Panc1 (cell line): ENCODE data around the gene PPHLN1. TPM values are rescaled to one million over a fixed set of nuclear protein-coding genes. Genes with fewer than 3 reads are reported as not detected.

Experiments used
- ATAC-seq: fragments of 200-7000 bp; cut with Tn5 transposase; 2 replicates; pipeline ENCODE4 v1.9.1; 2020; ENCODE audit warnings: mild to moderate bottlenecking, moderate library complexity
- BruUV-seq: library from RNA; stranded (reverse); fragments of 400-500 nt; replicated peaks from 2 replicates; lab custom pipeline; 2021; lab: Mats Ljungman, UMichigan
- CTCF ChIA-PET: fragments of 300-600 bp; sonication (Branson Sonifier 250); formaldehyde crosslinking; loops from one replicate; lab custom pipeline; 2022; ENCODE audit warnings: antibody characterized with exemption; lab: Charles Lee
- POLR2A ChIA-PET: fragments of 300-600 bp; sonication (Branson Sonifier 250); formaldehyde crosslinking; loops from one replicate; lab custom pipeline; 2022; ENCODE audit warnings: antibody characterized with exemption; lab: Charles Lee
- DNase-seq: peaks from one replicate; pipeline ENCODE4 v3.0.0-alpha.2; 2010; ENCODE audit warnings: low read depth, low spot score
- H3K27ac ChIP-seq: 2 replicates; pipeline ENCODE4 v1.5.1; 2011; ENCODE audit warnings: mild to moderate bottlenecking, low read length, inconsistent platforms
- H3K27me3 ChIP-seq: fragments of 200-500 bp; sonication (Bioruptor generic); 2 replicates; pipeline ENCODE4 v1.6.0; 2014; ENCODE audit warnings: low read length, inconsistent platforms; ENCODE audit not compliant: control insufficient read depth, insufficient read depth
- H3K36me3 ChIP-seq: fragments of 200-500 bp; sonication (Bioruptor generic); 2 replicates; pipeline ENCODE4 v1.5.1; 2014; ENCODE audit warnings: inconsistent platforms, mild to moderate bottlenecking, low read length, moderate library complexity; ENCODE audit not compliant: control insufficient read depth, insufficient read depth
- H3K4me1 ChIP-seq: 2 replicates; pipeline ENCODE4 v1.5.1; 2011; ENCODE audit warnings: inconsistent platforms, mild to moderate bottlenecking, low read length, moderate library complexity; ENCODE audit not compliant: control insufficient read depth, insufficient read depth
- H3K4me3 ChIP-seq, 2 experiments: 2 replicates each; pipeline ENCODE4 v1.5.1; 2011 to 2012; ENCODE audit warnings: low read depth in 2 of 2, low read length in 2 of 2, mild to moderate bottlenecking in 2 of 2, inconsistent platforms in 1 of 2, moderate library complexity in 1 of 2
- H3K9me3 ChIP-seq: fragments of 200-500 bp; sonication (Bioruptor generic); 2 replicates; pipeline ENCODE4 v1.5.1; 2014; ENCODE audit warnings: low read depth, mild to moderate bottlenecking, inconsistent platforms, low read length, moderate library complexity; ENCODE audit not compliant: control insufficient read depth, insufficient read depth
- POLR2AphosphoS5 ChIP-seq: IDR thresholded peaks from 2 replicates; pipeline ENCODE4 v1.6.1; 2012; ENCODE audit warnings: mild to moderate bottlenecking, low read depth, low read length, moderate library complexity
- REST ChIP-seq, 2 experiments: IDR thresholded peaks; 2 replicates each; pipeline ENCODE4 v1.6.1; 2011 to 2012; ENCODE audit warnings: low read depth in 2 of 2, control low read depth in 1 of 2, low read length in 1 of 2, mild to moderate bottlenecking in 1 of 2, moderate library complexity in 1 of 2; ENCODE audit not compliant: insufficient read depth in 1 of 2
- SIN3A ChIP-seq: IDR thresholded peaks from 2 replicates; pipeline ENCODE4 v1.6.1; 2012; ENCODE audit warnings: low read depth, mild to moderate bottlenecking, low read length, moderate library complexity, borderline replicate concordance; ENCODE audit not compliant: insufficient read depth
- TCF7L2 ChIP-seq: IDR thresholded peaks from 2 replicates; pipeline ENCODE4 v1.6.1; 2011; ENCODE audit warnings: mild to moderate bottlenecking, low read depth, low read length, inconsistent platforms
- in situ Hi-C: cut with HindIII; loops from 2 replicates; pipeline ENCODE4 v1.10.0; 2016; ENCODE audit warnings: low sequenced_read_pairs, low pct_unique_long_range_greater_than_20kb
- intact Hi-C: fragments of 100-400 bp; cut with micrococcal nuclease; formaldehyde crosslinking; loops from one replicate; pipeline ENCODE4 v1.10.0; 2022; ENCODE audit not compliant: unreplicated experiment
- total RNA-seq: library from RNA; stranded (reverse); gene quantifications from one replicate; pipeline ENCODE4 v1.2.1, GENCODE V29; 2021; ENCODE audit not compliant: unreplicated experiment
- TF ChIP-seq, protein P1 (sequence below): fragments of 450-650 bp; IDR thresholded peaks from 2 replicates; pipeline ENCODE4 v1.5.1; 2017; ENCODE audit warnings: mild to moderate bottlenecking

PPHLN1 gene
- total RNA-seq, 1 experiment from 2014 or later = 56.5 TPM

GRCh38 chr12:42485823-42486222 is 159.9 kb downstream of the PPHLN1 start:
- intact Hi-C loops = loop anchor here (2.0 kb wide), 1 partner anchor 83 kb away; no protein-coding TSS in a partner anchor
- ChIA-PET CTCF (no interaction called here), POLR2A (no interaction called here)
- no TSS peak for BruUV-seq
- Histone ChIP-seq H3K4me1 (peaks cover 15% of the 10 kb centered on the region; the same call in 1 of the 2 replicates), H3K9me3 (no peaks in the 10 kb centered on the region), H3K27me3 (peaks cover 16% of the 10 kb centered on the region), H3K27ac (no peak overlapping the region), H3K4me3 (no peak overlapping the region), H3K36me3 (no peaks in the 10 kb centered on the region)
- no peak for ATAC-seq
- TF ChIP-seq REST (IDR thresholded peaks at IDR 0.05; ENCODE audit: insufficient read depth in 1 of 2, low read depth in 2 of 2, low read length in 1 of 2) (no peak), SIN3A (no peak), POLR2AphosphoS5 (no peak), TCF7L2 (no peak)
- TF ChIP-seq, protein P1, sequence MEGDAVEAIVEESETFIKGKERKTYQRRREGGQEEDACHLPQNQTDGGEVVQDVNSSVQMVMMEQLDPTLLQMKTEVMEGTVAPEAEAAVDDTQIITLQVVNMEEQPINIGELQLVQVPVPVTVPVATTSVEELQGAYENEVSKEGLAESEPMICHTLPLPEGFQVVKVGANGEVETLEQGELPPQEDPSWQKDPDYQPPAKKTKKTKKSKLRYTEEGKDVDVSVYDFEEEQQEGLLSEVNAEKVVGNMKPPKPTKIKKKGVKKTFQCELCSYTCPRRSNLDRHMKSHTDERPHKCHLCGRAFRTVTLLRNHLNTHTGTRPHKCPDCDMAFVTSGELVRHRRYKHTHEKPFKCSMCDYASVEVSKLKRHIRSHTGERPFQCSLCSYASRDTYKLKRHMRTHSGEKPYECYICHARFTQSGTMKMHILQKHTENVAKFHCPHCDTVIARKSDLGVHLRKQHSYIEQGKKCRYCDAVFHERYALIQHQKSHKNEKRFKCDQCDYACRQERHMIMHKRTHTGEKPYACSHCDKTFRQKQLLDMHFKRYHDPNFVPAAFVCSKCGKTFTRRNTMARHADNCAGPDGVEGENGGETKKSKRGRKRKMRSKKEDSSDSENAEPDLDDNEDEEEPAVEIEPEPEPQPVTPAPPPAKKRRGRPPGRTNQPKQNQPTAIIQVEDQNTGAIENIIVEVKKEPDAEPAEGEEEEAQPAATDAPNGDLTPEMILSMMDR = no peak
- no peak for DNase-seq
- in situ Hi-C loops = no loop called here

DNA sequence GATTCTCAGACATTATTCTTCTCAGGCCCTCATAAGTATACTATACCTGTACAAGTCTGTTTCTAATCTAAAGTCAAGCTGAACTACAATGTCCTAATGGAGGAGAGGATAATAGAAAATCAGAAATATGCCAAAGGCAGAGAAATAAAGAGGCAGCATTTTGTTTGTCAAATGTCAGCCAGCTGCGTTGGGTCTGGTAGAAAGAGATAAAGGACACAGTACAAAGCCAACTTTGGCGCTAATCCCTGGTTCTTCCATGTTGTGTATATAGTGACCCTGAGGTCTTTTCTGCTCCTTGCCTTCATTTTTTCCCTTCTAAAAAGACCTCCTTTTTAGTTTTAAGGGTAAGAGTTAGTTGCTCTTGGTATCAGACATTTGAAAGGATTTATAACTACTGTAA is 160.4 kb downstream of the PPHLN1 start:
- Histone ChIP-seq H3K4me1 (peaks cover 12% of the 10 kb centered on the region; the same call in 1 of the 2 replicates), H3K27ac (no peak overlapping the region), H3K27me3 (peaks cover 16% of the 10 kb centered on the region), H3K4me3 (no peak overlapping the region), H3K36me3 (no peaks in the 10 kb centered on the region), H3K9me3 (no peaks in the 10 kb centered on the region)
- intact Hi-C loops = no loop called here
- ChIA-PET POLR2A (no interaction called here), CTCF (no interaction called here)
- no peak for TF ChIP-seq POLR2AphosphoS5
- TF ChIP-seq REST (IDR thresholded peaks at IDR 0.05; ENCODE audit: insufficient read depth in 1 of 2, low read depth in 2 of 2, low read length in 1 of 2) = no peak
- TF ChIP-seq, protein P1 = no peak
- no peak for TF ChIP-seq TCF7L2
- TF ChIP-seq SIN3A = no peak
- no peak for ATAC-seq
- in situ Hi-C loops = no loop called here
- no TSS peak for BruUV-seq
- DNase-seq = no peak
